ENCODE measurements around the gene CSNK2A3. TPM values are rescaled to one million over a fixed set of nuclear protein-coding genes. Genes with fewer than 3 reads are reported as not detected.

Gene CSNK2A3
- total and polyA plus RNA-seq, 2 experiments from 2014 or later = 0.91 to 4.1 TPM

GRCh38 chr11:11311169-11311568 lies 41.9 kb downstream of the CSNK2A3 start (continued):
- TF ChIP-seq EZH2 (IDR thresholded peaks at IDR 0.05; ENCODE audit: low read depth, unreplicated experiment) (no peak), ZNF114 (CRISPR knock-in tag; IDR thresholded peaks at IDR 0.05) (no peak)

- TF ChIP-seq ZNF114 (CRISPR knock-in tag; IDR thresholded peaks at IDR 0.05) = no peak
- TF ChIP-seq CTCF (conservative IDR thresholded peaks at IDR 0.05; ENCODE audit: low read depth in 2 of 2) = no peak
- TF ChIP-seq POLR2AphosphoS5 (IDR thresholded peaks at IDR 0.05; ENCODE audit: low read depth) = no peak
- TF ChIP-seq EZH2phosphoT487 (IDR thresholded peaks at IDR 0.05; ENCODE audit: unreplicated experiment) = no peak
- TF ChIP-seq JUNB (IDR thresholded peaks at IDR 0.05; ENCODE audit: unreplicated experiment) = no peak
- TF ChIP-seq NANOG (IDR thresholded peaks at IDR 0.05; ENCODE audit: borderline replicate concordance) = no peak
- no peak for TF ChIP-seq EZH2 (IDR thresholded peaks at IDR 0.05; ENCODE audit: low read depth, unreplicated experiment)
- no peak for TF ChIP-seq CREB1 (CRISPR knock-in tag; IDR thresholded peaks at IDR 0.05; ENCODE audit: low read depth)
- no peak for TF ChIP-seq ZNF462 (CRISPR knock-in tag; IDR thresholded peaks at IDR 0.05)
- no peak for TF ChIP-seq ZNF331 (CRISPR knock-in tag; IDR thresholded peaks at IDR 0.05; ENCODE audit: low read depth)
- ATAC-seq (no peak), DNase-seq (ENCODE audit: low spot score) (no peak)
- no peaks in the 10 kb centered on the region for H3K79me2 ChIP-seq (replicated peaks; ENCODE audit: insufficient read depth)
- Mint-ChIP-seq H3K27ac (no peak overlapping the region), H3K9me3 (no peaks in the 10 kb centered on the region), H3K27me3 (ENCODE audit: insufficient read depth, low read depth, poor library complexity) (peaks cover 5% of the 10 kb centered on the region), H3K36me3 (ENCODE audit: low read depth) (no peaks in the 10 kb centered on the region), H3K4me3 (no peak overlapping the region), H3K4me1 (peaks cover 2% of the 10 kb centered on the region)
- no peaks in the 10 kb centered on the region for H3K4me1 ChIP-seq (ENCODE audit: insufficient read depth)
- H3K9me2 ChIP-seq (ENCODE audit: insufficient read depth) = peaks cover 11% of the 10 kb centered on the region; the same call in 1 of the 2 replicates
- no peak overlapping the region for H3K4me3 ChIP-seq
- H2AFZ ChIP-seq = no peak overlapping the region
- H3F3A ChIP-seq (replicated peaks; ENCODE audit: low read depth) = no peaks in the 10 kb centered on the region
- H3K4me2 ChIP-seq = no peak overlapping the region
- no peaks in the 10 kb centered on the region for H3K36me3 ChIP-seq (ENCODE audit: insufficient read depth)
- no peaks in the 10 kb centered on the region for H3K27me3 ChIP-seq (ENCODE audit: insufficient read depth)
- no peaks in the 10 kb centered on the region for H4K20me1 ChIP-seq (replicated peaks; ENCODE audit: insufficient read depth)
- no peak overlapping the region for H3K27ac ChIP-seq (ENCODE audit: low read depth)
These were observed 43.1 kb downstream of the CSNK2A3 start for GRCh38 chr11:11309906-11310305.

Data from GM23338 (cell line).